Neural progenitor cell (in vitro differentiated cells): ENCODE results near the gene SLC4A8. TPM values are rescaled to one million over a fixed set of nuclear protein-coding genes. Genes with fewer than 3 reads are reported as not detected.

Experiments used
- DNase-seq: peaks from one replicate; pipeline ENCODE4 v3.0.0-alpha.2; 2016; ENCODE audit warnings: low spot score
- H2AFZ ChIP-seq: fragments of 200-600 bp; sonication (generic); replicated peaks from 2 replicates; pipeline ENCODE4 v1.6.1; 2016; ENCODE audit warnings: antibody characterized with exemption
- H3F3A ChIP-seq: fragments of 200-600 bp; sonication (generic); 2 replicates; pipeline ENCODE4 v1.6.1; 2016; ENCODE audit warnings: antibody characterized with exemption, low read depth
- H3K27ac ChIP-seq: fragments of 200-600 bp; sonication (generic); 2 replicates; pipeline ENCODE4 v1.5.1; 2016; ENCODE audit warnings: mild to moderate bottlenecking
- H3K27me3 ChIP-seq: fragments of 200-600 bp; sonication (generic); 2 replicates; pipeline ENCODE4 v1.6.1; 2016; ENCODE audit warnings: mild to moderate bottlenecking, moderate library complexity
- H3K36me3 ChIP-seq: fragments of 200-600 bp; sonication (generic); 2 replicates; pipeline ENCODE4 v1.5.1; 2016
- H3K4me1 ChIP-seq: fragments of 200-600 bp; sonication (generic); 2 replicates; pipeline ENCODE4 v1.6.1; 2016; ENCODE audit warnings: mixed run types
- H3K4me2 ChIP-seq: fragments of 200-600 bp; sonication (generic); 2 replicates; pipeline ENCODE4 v1.6.1; 2016
- H3K4me3 ChIP-seq: fragments of 200-600 bp; sonication (generic); 2 replicates; pipeline ENCODE4 v1.5.1; 2016
- H3K79me2 ChIP-seq: fragments of 200-600 bp; sonication (generic); 2 replicates; pipeline ENCODE4 v1.6.1; 2016; ENCODE audit warnings: low read depth
- H3K9ac ChIP-seq: fragments of 200-600 bp; sonication (generic); 2 replicates; pipeline ENCODE4 v1.6.1; 2016
- H3K9me3 ChIP-seq: fragments of 200-600 bp; sonication (generic); 2 replicates; pipeline ENCODE4 v1.5.1; 2016; ENCODE audit warnings: low read depth
- H4K20me1 ChIP-seq: fragments of 200-600 bp; sonication (generic); 2 replicates; pipeline ENCODE4 v1.6.1; 2016; ENCODE audit warnings: low read depth
- H3K27ac Mint-ChIP-seq: 3 replicates; pipeline ENCODE4 v1.8.0; 2021; ENCODE audit warnings: mixed read lengths
- H3K27me3 Mint-ChIP-seq: 2 replicates; pipeline ENCODE4 v1.8.0; 2022; ENCODE audit warnings: low read depth, mild to moderate bottlenecking, inconsistent platforms, moderate library complexity, mixed read lengths; ENCODE audit not compliant: insufficient read depth
- H3K36me3 Mint-ChIP-seq: 3 replicates; pipeline ENCODE4 v1.8.0; 2021; ENCODE audit warnings: mixed read lengths
- H3K4me1 Mint-ChIP-seq: 3 replicates; pipeline ENCODE4 v1.8.0; 2021; ENCODE audit warnings: mixed read lengths
- H3K4me3 Mint-ChIP-seq: 3 replicates; pipeline ENCODE4 v1.8.0; 2021; ENCODE audit warnings: mild to moderate bottlenecking, moderate library complexity, mixed read lengths
- H3K9me3 Mint-ChIP-seq: 3 replicates; pipeline ENCODE4 v1.8.0; 2020; ENCODE audit warnings: mixed read lengths
- EZH2 ChIP-seq: fragments of 200-600 bp; sonication (generic); IDR thresholded peaks from 2 replicates; pipeline ENCODE4 v1.6.1; 2017; ENCODE audit warnings: antibody characterized with exemption, mild to moderate bottlenecking, moderate library complexity
- EZH2phosphoT487 ChIP-seq: fragments of 200-600 bp; sonication (generic); IDR thresholded peaks from 2 replicates; pipeline ENCODE4 v1.6.1; 2017; ENCODE audit warnings: antibody characterized with exemption
- total RNA-seq: library from RNA; depleted of rRNA; stranded (reverse); fragments of >200 nt; gene quantifications from 2 replicates; pipeline ENCODE4 v1.2.3, GENCODE V29; 2015; ENCODE audit warnings: low replicate concordance
- TF ChIP-seq, protein P1 (sequence below): fragments of 200-600 bp; sonication (generic); IDR thresholded peaks from 2 replicates; pipeline ENCODE4 v1.5.1; 2017; ENCODE audit warnings: antibody characterized with exemption, mild to moderate bottlenecking

SLC4A8 gene
- total RNA-seq, 1 donor from 2014 or later = 10.1 TPM

DNA sequence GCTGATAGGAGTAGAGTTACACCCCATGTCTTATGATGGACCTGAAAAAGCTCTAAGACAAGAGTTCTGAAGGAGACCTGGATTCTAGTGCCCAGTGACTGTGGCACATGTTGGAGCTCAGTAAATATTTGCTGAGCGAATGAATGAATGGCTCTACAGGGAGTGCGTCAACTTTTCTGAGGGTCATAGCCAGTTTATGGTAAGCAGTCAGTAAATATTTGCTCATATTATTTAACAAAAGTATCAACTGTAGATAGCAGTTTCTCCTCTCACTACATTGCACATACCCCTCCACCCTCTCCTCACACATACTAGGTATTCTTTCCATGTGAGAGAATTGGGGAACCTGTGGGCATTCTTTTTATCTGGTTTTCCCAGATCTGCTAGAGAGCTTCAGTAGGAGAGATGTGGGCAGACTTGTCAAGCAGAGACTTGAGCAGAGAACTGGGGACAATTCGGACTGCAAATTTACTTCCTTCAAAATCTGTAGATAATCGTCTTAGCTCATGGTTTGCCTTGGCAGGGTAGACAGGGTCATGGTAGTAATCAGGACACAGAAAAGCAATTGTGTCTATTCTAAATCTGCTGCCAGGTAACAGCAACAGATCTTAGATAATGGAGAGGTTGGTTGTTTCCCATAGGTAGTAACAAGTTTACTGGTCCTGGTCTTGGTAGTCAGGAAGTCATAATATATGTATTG is 5.7 kb downstream of the SLC4A8 start:
- Histone ChIP-seq H2AFZ (no peak overlapping the region), H3K4me2 (no peak overlapping the region), H3K4me3 (no peak overlapping the region), H3K9me3 (no peaks in the 10 kb centered on the region), H3K79me2 (peaks cover 14% of the 10 kb centered on the region), H3K27ac (no peak overlapping the region), H3K36me3 (no peaks in the 10 kb centered on the region), H3K4me1 (peaks cover 6% of the 10 kb centered on the region), H3F3A (peaks cover 2% of the 10 kb centered on the region), H3K27me3 (no peaks in the 10 kb centered on the region), H3K9ac (no peak overlapping the region), H4K20me1 (no peaks in the 10 kb centered on the region)
- Mint-ChIP-seq H3K27me3 (no peaks in the 10 kb centered on the region), H3K36me3 (peaks cover 6% of the 10 kb centered on the region), H3K9me3 (peaks cover 2% of the 10 kb centered on the region), H3K4me1 (peaks cover 17% of the 10 kb centered on the region), H3K4me3 (no peak overlapping the region), H3K27ac (no peak overlapping the region)
- no peak for DNase-seq
- TF ChIP-seq EZH2phosphoT487 = no peak
- TF ChIP-seq, protein P1, sequence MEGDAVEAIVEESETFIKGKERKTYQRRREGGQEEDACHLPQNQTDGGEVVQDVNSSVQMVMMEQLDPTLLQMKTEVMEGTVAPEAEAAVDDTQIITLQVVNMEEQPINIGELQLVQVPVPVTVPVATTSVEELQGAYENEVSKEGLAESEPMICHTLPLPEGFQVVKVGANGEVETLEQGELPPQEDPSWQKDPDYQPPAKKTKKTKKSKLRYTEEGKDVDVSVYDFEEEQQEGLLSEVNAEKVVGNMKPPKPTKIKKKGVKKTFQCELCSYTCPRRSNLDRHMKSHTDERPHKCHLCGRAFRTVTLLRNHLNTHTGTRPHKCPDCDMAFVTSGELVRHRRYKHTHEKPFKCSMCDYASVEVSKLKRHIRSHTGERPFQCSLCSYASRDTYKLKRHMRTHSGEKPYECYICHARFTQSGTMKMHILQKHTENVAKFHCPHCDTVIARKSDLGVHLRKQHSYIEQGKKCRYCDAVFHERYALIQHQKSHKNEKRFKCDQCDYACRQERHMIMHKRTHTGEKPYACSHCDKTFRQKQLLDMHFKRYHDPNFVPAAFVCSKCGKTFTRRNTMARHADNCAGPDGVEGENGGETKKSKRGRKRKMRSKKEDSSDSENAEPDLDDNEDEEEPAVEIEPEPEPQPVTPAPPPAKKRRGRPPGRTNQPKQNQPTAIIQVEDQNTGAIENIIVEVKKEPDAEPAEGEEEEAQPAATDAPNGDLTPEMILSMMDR = no peak
- TF ChIP-seq EZH2 = no peak

DNA sequence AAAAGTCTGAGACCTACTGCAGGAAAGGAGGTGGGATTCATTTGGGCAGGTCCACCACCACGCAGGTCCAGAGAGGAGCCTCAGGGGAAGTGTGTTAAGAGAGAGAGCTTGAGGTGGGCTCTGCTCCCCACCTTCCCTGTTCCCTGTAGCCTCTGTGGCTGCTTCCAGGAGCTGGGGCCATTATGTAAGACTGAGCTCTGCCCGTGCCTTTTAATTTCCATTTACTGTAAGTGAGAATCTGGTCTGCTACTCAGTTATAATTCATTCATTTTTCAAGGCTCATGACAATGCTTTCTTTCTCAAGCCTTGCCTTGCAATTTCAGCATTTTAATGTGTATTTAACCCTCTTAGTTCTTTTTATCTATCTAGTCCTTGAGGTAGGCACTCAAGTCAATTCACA is 8.3 kb downstream of the SLC4A8 start:
- Mint-ChIP-seq H3K9me3 (peaks cover 2% of the 10 kb centered on the region), H3K4me1 (no peaks in the 10 kb centered on the region), H3K36me3 (peaks cover 4% of the 10 kb centered on the region), H3K27ac (no peak overlapping the region), H3K4me3 (no peak overlapping the region), H3K27me3 (no peaks in the 10 kb centered on the region)
- Histone ChIP-seq H3K4me3 (no peak overlapping the region), H4K20me1 (no peaks in the 10 kb centered on the region), H3K36me3 (no peaks in the 10 kb centered on the region), H3K4me1 (peaks cover 6% of the 10 kb centered on the region), H2AFZ (no peak overlapping the region), H3K27ac (no peak overlapping the region), H3F3A (no peaks in the 10 kb centered on the region), H3K9ac (no peak overlapping the region), H3K9me3 (no peaks in the 10 kb centered on the region), H3K27me3 (no peaks in the 10 kb centered on the region), H3K4me2 (no peak overlapping the region), H3K79me2 (peaks cover 18% of the 10 kb centered on the region)
- TF ChIP-seq, protein P1 = no peak
- no peak for TF ChIP-seq EZH2
- no peak for TF ChIP-seq EZH2phosphoT487
- DNase-seq = no peak

DNA sequence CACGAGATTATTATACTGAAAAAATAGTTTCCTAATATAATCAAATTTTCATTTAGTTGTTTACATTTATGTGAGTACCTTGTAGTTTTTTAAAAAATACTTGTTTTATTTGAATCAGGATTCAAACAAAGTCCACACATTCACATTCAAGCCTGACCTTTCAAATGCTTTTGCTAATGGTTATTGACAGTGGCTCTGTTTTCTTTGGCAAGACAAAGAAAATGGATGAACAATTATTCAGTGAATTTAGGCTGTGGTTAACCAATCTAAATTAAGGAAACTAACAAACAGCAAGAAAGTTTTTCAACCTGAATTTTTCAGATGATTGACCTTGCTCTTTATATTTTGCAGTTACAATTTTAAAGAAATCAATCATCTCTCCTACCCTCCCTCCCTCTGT is 9.7 kb downstream of the SLC4A8 start:
- Histone ChIP-seq H3K79me2 (peaks cover 18% of the 10 kb centered on the region), H3K27ac (no peak overlapping the region), H3K9me3 (no peaks in the 10 kb centered on the region), H3F3A (no peaks in the 10 kb centered on the region), H4K20me1 (no peaks in the 10 kb centered on the region), H3K4me3 (no peak overlapping the region), H3K27me3 (no peaks in the 10 kb centered on the region), H3K4me2 (peak overlapping the region; percentile 2), H3K4me1 (peaks cover 6% of the 10 kb centered on the region), H2AFZ (no peak overlapping the region), H3K9ac (no peak overlapping the region), H3K36me3 (no peaks in the 10 kb centered on the region)
- no peak for TF ChIP-seq EZH2phosphoT487
- TF ChIP-seq, protein P1 = no peak
- no peak for TF ChIP-seq EZH2
- no peaks in the 10 kb centered on the region for H3K4me1 Mint-ChIP-seq
- no peak overlapping the region for H3K4me3 Mint-ChIP-seq
- no peaks in the 10 kb centered on the region for H3K27me3 Mint-ChIP-seq
- no peak overlapping the region for H3K27ac Mint-ChIP-seq
- DNase-seq = no peak
- H3K9me3 Mint-ChIP-seq = peaks cover 2% of the 10 kb centered on the region
- H3K36me3 Mint-ChIP-seq = peaks cover 4% of the 10 kb centered on the region
